ENCODE data around the gene CFLAR.
"Not testable (repeated sequence)": the region's sequence is repeated elsewhere in the genome, so short reads cannot be mapped to it uniquely, and the experiment has no call there.

The CFLAR gene

DNA sequence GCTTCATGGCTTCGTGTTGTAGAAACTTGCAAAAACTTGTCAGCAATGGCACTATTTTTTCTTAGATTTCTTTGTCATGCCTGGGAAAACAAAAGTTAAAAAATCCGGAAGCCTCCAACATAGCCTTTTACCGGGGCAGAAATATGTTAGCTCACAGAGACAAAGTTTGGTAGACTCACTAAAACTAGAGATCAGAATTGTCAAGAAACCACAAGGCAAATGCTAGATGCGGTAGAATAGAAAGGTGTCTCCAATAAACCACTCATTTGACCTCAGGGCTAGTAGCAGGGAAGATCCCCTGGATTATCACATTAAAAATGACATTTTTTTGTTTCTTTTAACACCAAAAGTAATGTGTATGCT, 67.4 kb downstream of the CFLAR start:
- TF ChIP-seq, protein P1, sequence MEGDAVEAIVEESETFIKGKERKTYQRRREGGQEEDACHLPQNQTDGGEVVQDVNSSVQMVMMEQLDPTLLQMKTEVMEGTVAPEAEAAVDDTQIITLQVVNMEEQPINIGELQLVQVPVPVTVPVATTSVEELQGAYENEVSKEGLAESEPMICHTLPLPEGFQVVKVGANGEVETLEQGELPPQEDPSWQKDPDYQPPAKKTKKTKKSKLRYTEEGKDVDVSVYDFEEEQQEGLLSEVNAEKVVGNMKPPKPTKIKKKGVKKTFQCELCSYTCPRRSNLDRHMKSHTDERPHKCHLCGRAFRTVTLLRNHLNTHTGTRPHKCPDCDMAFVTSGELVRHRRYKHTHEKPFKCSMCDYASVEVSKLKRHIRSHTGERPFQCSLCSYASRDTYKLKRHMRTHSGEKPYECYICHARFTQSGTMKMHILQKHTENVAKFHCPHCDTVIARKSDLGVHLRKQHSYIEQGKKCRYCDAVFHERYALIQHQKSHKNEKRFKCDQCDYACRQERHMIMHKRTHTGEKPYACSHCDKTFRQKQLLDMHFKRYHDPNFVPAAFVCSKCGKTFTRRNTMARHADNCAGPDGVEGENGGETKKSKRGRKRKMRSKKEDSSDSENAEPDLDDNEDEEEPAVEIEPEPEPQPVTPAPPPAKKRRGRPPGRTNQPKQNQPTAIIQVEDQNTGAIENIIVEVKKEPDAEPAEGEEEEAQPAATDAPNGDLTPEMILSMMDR (conservative IDR thresholded peaks at IDR 0.05): no peak
- H3K27ac ChIP-seq: no peak overlapping the region

DNA sequence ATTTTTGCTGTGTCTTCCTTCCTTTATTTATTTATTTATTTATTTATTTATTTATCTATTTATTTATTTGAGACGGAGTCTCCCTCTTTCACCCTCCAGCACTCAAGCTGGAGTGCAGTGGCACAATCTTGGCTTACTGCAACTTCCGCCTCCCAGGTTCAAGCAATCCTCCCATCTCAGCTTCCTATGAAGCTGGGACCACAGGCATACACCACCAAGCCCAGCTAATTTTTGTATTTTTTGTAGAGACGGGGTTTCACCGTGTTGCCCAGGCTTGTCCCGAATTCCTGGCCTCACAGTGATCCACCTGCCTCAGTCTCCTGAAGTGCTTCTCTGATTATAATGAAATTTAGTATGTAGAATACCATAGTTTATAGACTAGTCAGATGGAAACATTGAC, 67.9 kb downstream of the CFLAR start:
- H3K27ac ChIP-seq: not testable (repeated sequence)

DNA sequence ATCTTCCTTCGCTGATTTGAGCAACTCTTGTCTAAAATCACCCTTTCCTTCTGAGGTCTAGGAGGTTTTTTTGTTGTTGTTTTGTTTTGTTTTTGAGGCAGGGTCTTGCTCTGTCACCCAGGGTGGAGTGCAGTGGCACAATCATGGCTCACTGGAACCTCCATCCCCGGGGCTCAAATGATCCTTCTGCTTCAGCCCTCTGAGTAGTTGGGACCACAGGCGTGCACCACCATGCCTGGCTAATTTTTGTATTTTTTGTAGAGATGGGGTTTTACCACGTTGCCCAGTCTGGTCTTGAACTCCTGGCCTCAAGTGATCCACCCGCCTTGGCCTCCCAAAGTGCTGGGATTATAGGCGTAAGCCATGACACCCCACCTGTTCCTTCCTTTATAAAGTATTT, 68.3 kb downstream of the CFLAR start:
- not testable (repeated sequence) for H3K27ac ChIP-seq

DNA sequence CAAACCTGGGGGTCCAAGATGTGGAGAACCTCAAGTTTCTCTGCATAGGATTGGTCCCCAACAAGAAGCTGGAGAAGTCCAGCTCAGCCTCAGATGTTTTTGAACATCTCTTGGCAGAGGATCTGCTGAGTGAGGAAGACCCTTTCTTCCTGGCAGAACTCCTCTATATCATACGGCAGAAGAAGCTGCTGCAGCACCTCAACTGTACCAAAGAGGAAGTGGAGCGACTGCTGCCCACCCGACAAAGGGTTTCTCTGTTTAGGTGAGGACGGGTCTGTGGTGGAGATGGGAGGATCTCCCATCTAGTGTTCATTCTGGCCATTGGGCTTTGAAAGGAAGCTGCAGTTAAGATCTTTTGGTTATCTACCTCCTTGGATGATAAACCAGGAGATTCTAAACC, 69.9 kb downstream of the CFLAR start:
- TF ChIP-seq, protein P1 (conservative IDR thresholded peaks at IDR 0.05): no peak
- H3K27ac ChIP-seq: no peak overlapping the region

DNA sequence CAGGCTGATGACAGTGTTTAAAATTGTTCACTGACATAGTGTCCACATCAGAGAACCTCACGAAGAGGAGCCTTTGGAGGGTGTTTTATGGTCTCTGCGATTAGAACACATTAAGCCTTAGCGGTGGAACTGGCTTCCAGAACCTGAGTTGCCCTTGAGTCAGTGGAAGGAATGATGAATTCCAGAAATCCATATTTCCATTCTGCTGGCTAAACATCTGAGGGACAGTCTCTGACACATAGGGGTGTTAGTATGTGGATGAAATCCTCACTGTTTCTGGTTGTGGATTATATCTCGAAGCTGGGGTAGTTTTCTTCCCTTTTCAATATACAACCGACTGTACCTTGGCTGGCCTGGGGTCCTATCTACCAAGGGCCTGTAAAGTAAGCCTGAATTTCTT, 71.0 kb downstream of the CFLAR start:
- TF ChIP-seq, protein P1 (conservative IDR thresholded peaks at IDR 0.05): no peak
- H3K27ac ChIP-seq: no peak overlapping the region

DNA sequence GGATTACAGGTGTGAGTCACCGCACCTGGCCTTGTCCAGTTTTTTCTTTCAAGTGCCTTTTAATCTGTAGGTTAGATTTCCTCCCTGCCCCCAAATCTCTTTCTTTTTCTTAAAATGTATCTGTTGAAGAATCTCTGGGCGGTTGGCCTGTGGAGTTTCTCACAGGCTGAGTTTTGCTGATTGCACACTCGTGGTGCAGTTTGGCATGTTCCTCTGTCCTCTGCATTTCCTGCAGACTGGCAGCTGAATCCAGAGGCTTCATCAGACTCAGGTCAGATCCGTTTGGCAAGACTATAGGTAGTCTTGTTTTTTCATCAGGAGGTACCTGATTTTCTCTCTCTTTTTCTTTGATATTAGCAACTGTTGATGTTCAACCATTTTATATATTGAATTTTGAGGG, 72.5 kb downstream of the CFLAR start:
- H3K27ac ChIP-seq: no peak overlapping the region
- TF ChIP-seq, protein P1 (conservative IDR thresholded peaks at IDR 0.05): no peak

DNA sequence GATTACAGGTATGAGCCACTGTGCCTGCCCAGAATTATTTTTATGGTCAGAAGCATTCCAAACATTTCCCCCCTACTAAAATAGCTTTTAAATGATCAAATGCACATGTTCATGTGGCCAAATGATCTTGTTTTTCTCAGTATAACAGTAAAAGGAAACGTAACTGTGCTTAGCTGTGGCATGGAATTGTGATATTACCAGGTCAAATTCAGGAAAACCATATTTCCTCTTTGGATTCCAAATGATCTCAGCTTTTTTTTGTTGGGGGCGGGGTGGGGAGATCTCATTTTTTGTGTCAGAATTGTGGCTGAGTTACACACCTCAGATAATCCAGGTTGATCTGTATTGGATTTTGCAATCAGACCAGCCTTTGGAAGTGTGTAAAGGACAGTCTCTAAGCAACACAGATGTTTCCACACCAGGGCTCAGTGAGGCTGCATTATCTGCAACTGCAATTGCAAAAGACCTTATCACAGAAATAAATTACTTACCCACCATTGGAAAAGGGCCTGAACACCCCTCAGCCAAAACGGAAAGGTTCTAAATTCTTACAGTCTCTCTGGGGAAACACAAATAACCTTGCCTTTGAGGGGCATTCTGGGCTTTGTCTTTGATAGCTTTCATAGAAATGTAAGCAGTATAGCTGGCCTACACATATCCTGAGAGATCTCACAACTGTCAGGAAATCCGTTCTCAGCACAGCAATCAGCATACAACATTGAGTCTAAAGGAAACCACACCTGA, 75.3 kb downstream of the CFLAR start:
- H3K27ac ChIP-seq: no peak overlapping the region
- TF ChIP-seq, protein P1 (conservative IDR thresholded peaks at IDR 0.05): no peak

DNA sequence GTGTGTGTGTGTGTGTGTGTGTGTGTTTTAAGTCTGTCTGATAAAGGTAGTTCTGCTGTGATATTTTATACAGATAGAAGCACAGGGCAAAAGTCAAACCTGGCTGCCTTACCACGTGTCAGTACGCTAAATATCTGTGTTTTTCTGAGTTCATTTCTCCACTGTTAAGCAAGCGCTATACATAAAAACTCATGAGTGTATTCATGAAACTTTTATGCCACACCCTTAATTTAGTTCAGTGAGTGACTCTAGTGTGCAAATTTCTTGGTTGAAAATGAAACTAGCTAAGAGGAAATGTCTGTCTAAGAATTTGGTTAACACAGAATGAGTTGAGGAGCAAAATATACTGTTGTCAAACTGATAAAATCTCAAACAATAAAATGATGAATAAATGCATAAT, 78.1 kb downstream of the CFLAR start:
- TF ChIP-seq, protein P1 (conservative IDR thresholded peaks at IDR 0.05): no peak
- H3K27ac ChIP-seq: no peak overlapping the region

DNA sequence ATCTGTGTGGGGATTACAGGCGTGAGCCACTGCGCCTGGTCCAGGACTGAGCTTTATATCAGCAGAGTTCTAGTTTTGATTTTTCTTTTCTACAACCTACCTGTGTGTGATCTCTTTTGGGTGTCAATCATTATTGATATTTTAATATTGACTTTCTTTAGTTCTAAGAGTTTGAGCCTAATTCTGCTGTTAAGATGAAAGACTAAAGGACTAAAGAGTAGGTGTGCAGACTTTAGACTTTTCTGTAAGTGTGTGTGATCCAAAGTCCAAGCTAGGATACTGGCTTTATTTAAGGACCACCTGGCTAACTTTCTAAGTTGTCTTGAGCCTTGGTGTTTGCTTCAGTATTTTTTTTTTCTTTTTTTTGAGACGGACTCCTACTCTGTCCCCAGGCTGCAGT, 79.4 kb downstream of the CFLAR start:
- H3K27ac ChIP-seq: no peak overlapping the region
- TF ChIP-seq, protein P1 (conservative IDR thresholded peaks at IDR 0.05): no peak
